ENCODE data around the gene RCOR1. TPM values are rescaled to one million over a fixed set of nuclear protein-coding genes. Genes with fewer than 3 reads are reported as not detected.
A peak's percentile ranks its signal among the peaks of the same experiment; 100 is the strongest.
"Not testable (repeated sequence)": the region's sequence is repeated elsewhere in the genome, so short reads cannot be mapped to it uniquely, and the experiment has no call there.

The RCOR1 gene
- total RNA-seq, 1 donor, result 23.7 TPM

- H3K4me3 ChIP-seq (ENCODE audit: low read depth, low read length), result no peak overlapping the region
- no peak for TF ChIP-seq CTCF (IDR thresholded peaks at IDR 0.05; ENCODE audit: insufficient read depth, low read depth, low read length)
- peak; percentile 54 for DNase-seq (ENCODE audit: low read depth)
Measured at GRCh38 chr14:102629808-102630350, 37.4 kb downstream of the RCOR1 start.

- no peak overlapping the region for H3K4me3 ChIP-seq (ENCODE audit: low read depth, low read length)
- TF ChIP-seq CTCF (IDR thresholded peaks at IDR 0.05; ENCODE audit: insufficient read depth, low read depth, low read length), result no peak
- DNase-seq (ENCODE audit: low read depth), result no peak
Measured at GRCh38 chr14:102630405-102630804, 38.0 kb downstream of the RCOR1 start.

- no peak overlapping the region for H3K4me3 ChIP-seq (ENCODE audit: low read depth, low read length)
- TF ChIP-seq CTCF (IDR thresholded peaks at IDR 0.05; ENCODE audit: insufficient read depth, low read depth, low read length), result no peak
- DNase-seq (ENCODE audit: low read depth), result no peak
Measured at GRCh38 chr14:102630881-102631280, 38.4 kb downstream of the RCOR1 start.

GRCh38 chr14:102633906-102634595 is 41.6 kb downstream of the RCOR1 start:
- no peak for TF ChIP-seq CTCF (IDR thresholded peaks at IDR 0.05; ENCODE audit: insufficient read depth, low read depth, low read length)
- H3K4me3 ChIP-seq (ENCODE audit: low read depth, low read length), result no peak overlapping the region
- DNase-seq (ENCODE audit: low read depth), result no peak

GRCh38 chr14:102639611-102640010 is 47.2 kb downstream of the RCOR1 start:
- DNase-seq (ENCODE audit: low read depth); H3K4me3 ChIP-seq (ENCODE audit: low read depth, low read length): not testable (repeated sequence)

GRCh38 chr14:102644523-102644922 is 52.1 kb downstream of the RCOR1 start:
- no peak for DNase-seq (ENCODE audit: low read depth)
- no peak overlapping the region for H3K4me3 ChIP-seq (ENCODE audit: low read depth, low read length)
- TF ChIP-seq CTCF (IDR thresholded peaks at IDR 0.05; ENCODE audit: insufficient read depth, low read depth, low read length), result no peak

GRCh38 chr14:102645746-102646440 is 53.4 kb downstream of the RCOR1 start:
- DNase-seq (ENCODE audit: low read depth), result peak; percentile 62

More at GRCh38 chr14:102645746-102646440, 53.4 kb downstream of the RCOR1 start:
- no peak for TF ChIP-seq CTCF (IDR thresholded peaks at IDR 0.05; ENCODE audit: insufficient read depth, low read depth, low read length)
- H3K4me3 ChIP-seq (ENCODE audit: low read depth, low read length), result no peak overlapping the region
